OCI-LY1 (cell line): ENCODE results near the gene UBQLNL.

Source experiments
- H2AFZ ChIP-seq: fragments of 200-600 bp; sonication (generic), shearing (Covaris generic); 2 replicates; pipeline ENCODE4 v1.6.0; 2014; ENCODE audit warnings: antibody characterized with exemption, mild to moderate bottlenecking, low read length
- H3F3A ChIP-seq: fragments of 200-600 bp; sonication (generic), shearing (Covaris generic); 2 replicates; pipeline ENCODE4 v1.6.0; 2014; ENCODE audit warnings: mild to moderate bottlenecking, antibody characterized with exemption, low read length, moderate library complexity; ENCODE audit not compliant: insufficient read depth
- H3K27ac ChIP-seq: fragments of 200-600 bp; sonication (generic); 2 replicates; pipeline ENCODE4 v1.5.1; 2014; ENCODE audit warnings: low read length, mixed run types, mild to moderate bottlenecking, low read depth; ENCODE audit not compliant: poor library complexity, severe bottlenecking
- H3K27me3 ChIP-seq: fragments of 200-600 bp; sonication (generic); 2 replicates; pipeline ENCODE4 v1.6.0; 2014; ENCODE audit warnings: antibody characterized with exemption, mild to moderate bottlenecking, low read length, moderate library complexity; ENCODE audit not compliant: insufficient read depth
- H3K36me3 ChIP-seq: fragments of 200-600 bp; sonication (generic); 2 replicates; pipeline ENCODE4 v1.6.1; 2014; ENCODE audit warnings: mild to moderate bottlenecking, antibody characterized with exemption, low read length, moderate library complexity, mixed read lengths; ENCODE audit not compliant: insufficient read depth
- H3K4me1 ChIP-seq: fragments of 200-600 bp; sonication (generic); 2 replicates; pipeline ENCODE4 v1.5.1; 2014; ENCODE audit warnings: mild to moderate bottlenecking, low read length, moderate library complexity; ENCODE audit not compliant: insufficient read depth, severe bottlenecking
- H3K4me2 ChIP-seq: fragments of 200-600 bp; sonication (generic), shearing (Covaris generic); 2 replicates; pipeline ENCODE4 v1.6.1; 2014; ENCODE audit warnings: low read length
- H3K4me3 ChIP-seq: fragments of 200-600 bp; sonication (generic); 2 replicates; pipeline ENCODE4 v1.5.1; 2014; ENCODE audit warnings: low read length, low read depth, mild to moderate bottlenecking, mixed read lengths; ENCODE audit not compliant: poor library complexity, severe bottlenecking
- H3K79me2 ChIP-seq: fragments of 200-600 bp; shearing (Covaris generic); 2 replicates; pipeline ENCODE4 v1.6.1; 2016; ENCODE audit warnings: mixed run types, low read length, mixed read lengths; ENCODE audit not compliant: insufficient read depth
- H3K9ac ChIP-seq: fragments of 200-600 bp; sonication (generic), shearing (Covaris generic); 2 replicates; pipeline ENCODE4 v1.6.1; 2014; ENCODE audit warnings: mild to moderate bottlenecking, low read length, mixed read lengths
- H3K9me2 ChIP-seq: fragments of 200-600 bp; sonication (generic), shearing (Covaris generic); 2 replicates; pipeline ENCODE4 v1.6.1; 2014; ENCODE audit warnings: low read depth, mild to moderate bottlenecking, low read length, mixed read lengths
- H3K9me3 ChIP-seq: fragments of 200-600 bp; shearing (Covaris generic); 2 replicates; pipeline ENCODE4 v1.6.1; 2014; ENCODE audit warnings: low read length, mixed read lengths
- H4K20me1 ChIP-seq: fragments of 200-600 bp; sonication (generic), shearing (Covaris generic); 2 replicates; pipeline ENCODE4 v1.6.0; 2016; ENCODE audit warnings: mild to moderate bottlenecking, low read length; ENCODE audit not compliant: insufficient read depth
- CTCF ChIP-seq: fragments of 200-600 bp; sonication (generic), shearing (Covaris generic); IDR thresholded peaks from 2 replicates; pipeline ENCODE4 v1.5.1; 2017; ENCODE audit warnings: mild to moderate bottlenecking, antibody characterized with exemption, low read length, moderate library complexity, mixed read lengths
- EZH2 ChIP-seq: fragments of 200-600 bp; sonication (generic), shearing (Covaris generic); IDR thresholded peaks from 2 replicates; pipeline ENCODE4 v1.8.0; 2017; ENCODE audit warnings: borderline replicate concordance, mixed run types, mild to moderate bottlenecking, antibody characterized with exemption, low read length, moderate library complexity, mixed read lengths

Gene UBQLNL

GRCh38 chr11:5556596-5557188 is 40.2 kb upstream of the UBQLNL start:
- H4K20me1 ChIP-seq, result no peaks in the 10 kb centered on the region
- no peaks in the 10 kb centered on the region for H3K9me3 ChIP-seq
- H3K4me1 ChIP-seq, result no peaks in the 10 kb centered on the region
- H3F3A ChIP-seq, result no peaks in the 10 kb centered on the region
- TF ChIP-seq EZH2, result no peak
- TF ChIP-seq CTCF, result no peak
- H3K79me2 ChIP-seq, result no peaks in the 10 kb centered on the region
- H3K9me2 ChIP-seq, result no peaks in the 10 kb centered on the region
- no peaks in the 10 kb centered on the region for H3K27me3 ChIP-seq
- H3K9ac ChIP-seq, result no peak overlapping the region
- no peak overlapping the region for H3K4me3 ChIP-seq
- H3K27ac ChIP-seq, result no peak overlapping the region
- H2AFZ ChIP-seq, result no peak overlapping the region
- no peak overlapping the region for H3K4me2 ChIP-seq
- H3K36me3 ChIP-seq, result no peaks in the 10 kb centered on the region

GRCh38 chr11:5553343-5553742 is 36.8 kb upstream of the UBQLNL start:
- Histone ChIP-seq H3K4me3 (no peak overlapping the region), H3K27me3 (no peaks in the 10 kb centered on the region), H4K20me1 (no peaks in the 10 kb centered on the region), H3K79me2 (no peaks in the 10 kb centered on the region), H3K4me2 (no peak overlapping the region), H3F3A (no peaks in the 10 kb centered on the region), H2AFZ (no peak overlapping the region), H3K27ac (no peak overlapping the region), H3K9me3 (no peaks in the 10 kb centered on the region), H3K9ac (no peak overlapping the region), H3K9me2 (no peaks in the 10 kb centered on the region), H3K36me3 (no peaks in the 10 kb centered on the region), H3K4me1 (no peaks in the 10 kb centered on the region)
- TF ChIP-seq EZH2 (no peak), CTCF (no peak)

- no peaks in the 10 kb centered on the region for H3K27me3 ChIP-seq
- H2AFZ ChIP-seq, result no peak overlapping the region
- no peaks in the 10 kb centered on the region for H3F3A ChIP-seq
- H3K4me3 ChIP-seq, result no peak overlapping the region
- H3K79me2 ChIP-seq, result no peaks in the 10 kb centered on the region
- no peaks in the 10 kb centered on the region for H3K9me2 ChIP-seq
- H3K36me3 ChIP-seq, result no peaks in the 10 kb centered on the region
- H3K27ac ChIP-seq, result no peak overlapping the region
- TF ChIP-seq EZH2 (no peak), CTCF (no peak)
- H4K20me1 ChIP-seq, result no peaks in the 10 kb centered on the region
- H3K9me3 ChIP-seq, result no peaks in the 10 kb centered on the region
- no peak overlapping the region for H3K4me2 ChIP-seq
- no peaks in the 10 kb centered on the region for H3K4me1 ChIP-seq
- no peak overlapping the region for H3K9ac ChIP-seq
Measured at GRCh38 chr11:5550440-5551095, 34.1 kb upstream of the UBQLNL start.
